Stomach (tissue), 9 donors: ENCODE measurements around the gene HMGN2. TPM values are rescaled to one million over a fixed set of nuclear protein-coding genes. Genes with fewer than 3 reads are reported as not detected.

ENCODE experiments used
- DNase-seq, 2 donors: peaks; one replicate each; pipeline versions ENCODE4 v3.0.0 to v3.0.0-alpha.2; 2013 to 2019
- H3K27ac ChIP-seq, 5 donors: fragments of 200-600 bp in 4 of 5; sonication (generic) in 4 of 5; one replicate each; pipeline ENCODE4 v1.5.1; 2013 to 2019; ENCODE audit warnings: mild to moderate bottlenecking in 1 of 5, moderate library complexity in 1 of 5
- H3K27me3 ChIP-seq, 3 donors: fragments of 200-600 bp; sonication (generic); one replicate each; pipeline ENCODE4 v1.5.1; 2017 to 2019; ENCODE audit warnings: mixed run types in 1 of 3
- H3K36me3 ChIP-seq, 4 donors: fragments of 200-600 bp; sonication (generic); 1 replicate in 3 of 4; 2 replicates in 1 of 4; pipeline ENCODE4 v1.5.1; 2016 to 2019
- H3K4me1 ChIP-seq, 4 donors: fragments of 200-600 bp; sonication (generic); one replicate each; pipeline ENCODE4 v1.5.1; 2016 to 2019
- H3K4me3 ChIP-seq, 4 donors: fragments of 200-600 bp; sonication (generic) in 3 of 4; one replicate each; pipeline ENCODE4 v1.5.1; 2016 to 2019; ENCODE audit warnings: mild to moderate bottlenecking in 1 of 4
- H3K9me3 ChIP-seq, 4 donors: fragments of 200-600 bp; sonication (generic); one replicate each; pipeline ENCODE4 v1.5.1; 2016 to 2019
- EP300 ChIP-seq: sonication (generic); formaldehyde crosslinking; IDR thresholded peaks from one replicate; pipeline ENCODE4 v1.6.1; 2017; ENCODE audit warnings: antibody characterized with exemption
- POLR2A ChIP-seq, 4 donors: fragments of 450-650 bp; IDR thresholded peaks; one replicate each; pipeline ENCODE4 v1.6.1; 2016; ENCODE audit warnings: antibody characterized with exemption in 4 of 4, control low read depth in 2 of 4, mild to moderate bottlenecking in 1 of 4, moderate library complexity in 1 of 4
- POLR2AphosphoS5 ChIP-seq, 3 donors: sonication (generic); formaldehyde crosslinking; IDR thresholded peaks; one replicate each; pipeline ENCODE4 v1.6.1; 2016; ENCODE audit warnings: antibody characterized with exemption in 3 of 3
- WGBS, 5 donors: extraction: QIAGEN DNeasy Blood & Tissue Kit in 3 of 5; methylation state at CpG; one replicate each; pipeline versions ENCODE4 v1.1.5 to v1.1.7; 2013 to 2018; 5-methylcytosine and 5-hydroxymethylcytosine counted together
- intact Hi-C: fragments of 100-400 bp; cut with DNase I; formaldehyde crosslinking; loops from one replicate; pipeline ENCODE4 v1.15.1; 2023; ENCODE audit warnings: low total_unique reads
- polyA plus RNA-seq, 3 donors: library from polyadenylated mRNA; stranded (reverse); fragments of 200-250 nt; gene quantifications; one replicate each; pipeline ENCODE4 v1.2.3, GENCODE V29; 2013
- total RNA-seq, 5 donors: library from RNA; depleted of rRNA; stranded (reverse); fragments of >200 nt; gene quantifications; one replicate each; pipeline versions ENCODE4 v1.1.0 to v1.2.3, GENCODE V29; 2014 to 2016
- TF ChIP-seq, protein P1 (sequence below), 7 experiments: fragments of 450-650 bp in 4 of 7; fragments of 200-600 bp in 3 of 7; sonication (generic) in 3 of 7; IDR thresholded peaks; one replicate each; pipeline ENCODE4 v1.5.1; 2016 to 2019; ENCODE audit warnings: antibody characterized with exemption in 7 of 7, control low read depth in 2 of 7, mild to moderate bottlenecking in 1 of 7
- donor health status: healthy with polysubstance abuse.
- donor health status: Bipolar disorder and iron deficiency.
- donor health status: healthy.

The HMGN2 gene
- total and polyA plus RNA-seq, 8 donors = 70.1 to 897 (median 445) TPM

- H3K27ac ChIP-seq = no peak overlapping the region
- H3K9me3 ChIP-seq = no peaks in the 10 kb centered on the region
- TF ChIP-seq, protein P1, sequence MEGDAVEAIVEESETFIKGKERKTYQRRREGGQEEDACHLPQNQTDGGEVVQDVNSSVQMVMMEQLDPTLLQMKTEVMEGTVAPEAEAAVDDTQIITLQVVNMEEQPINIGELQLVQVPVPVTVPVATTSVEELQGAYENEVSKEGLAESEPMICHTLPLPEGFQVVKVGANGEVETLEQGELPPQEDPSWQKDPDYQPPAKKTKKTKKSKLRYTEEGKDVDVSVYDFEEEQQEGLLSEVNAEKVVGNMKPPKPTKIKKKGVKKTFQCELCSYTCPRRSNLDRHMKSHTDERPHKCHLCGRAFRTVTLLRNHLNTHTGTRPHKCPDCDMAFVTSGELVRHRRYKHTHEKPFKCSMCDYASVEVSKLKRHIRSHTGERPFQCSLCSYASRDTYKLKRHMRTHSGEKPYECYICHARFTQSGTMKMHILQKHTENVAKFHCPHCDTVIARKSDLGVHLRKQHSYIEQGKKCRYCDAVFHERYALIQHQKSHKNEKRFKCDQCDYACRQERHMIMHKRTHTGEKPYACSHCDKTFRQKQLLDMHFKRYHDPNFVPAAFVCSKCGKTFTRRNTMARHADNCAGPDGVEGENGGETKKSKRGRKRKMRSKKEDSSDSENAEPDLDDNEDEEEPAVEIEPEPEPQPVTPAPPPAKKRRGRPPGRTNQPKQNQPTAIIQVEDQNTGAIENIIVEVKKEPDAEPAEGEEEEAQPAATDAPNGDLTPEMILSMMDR (IDR thresholded peaks at IDR 0.05) = no peak
- TF ChIP-seq EP300 (no peak), POLR2A (IDR thresholded peaks at IDR 0.05) (no peak), POLR2AphosphoS5 (IDR thresholded peaks at IDR 0.05) (no peak)
- intact Hi-C loops = no loop called here
- peaks cover 14 to 29% (median 24%) of the 10 kb centered on the region in 4 donors for H3K4me1 ChIP-seq
- H3K27me3 ChIP-seq = no peaks in the 10 kb centered on the region
- H3K36me3 ChIP-seq = peaks cover 17 to 66% (median 60%) of the 10 kb centered on the region in 4 donors
- H3K4me3 ChIP-seq = no peak overlapping the region
- no peak for DNase-seq
- 81 to 90% (median 82%) methylated on average over 4 of the region's 4 CpGs for WGBS, 5 donors
Observed at GRCh38 chr1:26476958-26477357, 4.7 kb downstream of the HMGN2 start.

GRCh38 chr1:26477446-26478152 is 5.4 kb downstream of the HMGN2 start:
- Histone ChIP-seq H3K36me3 (peaks cover 17 to 66% (median 60%) of the 10 kb centered on the region in 4 donors), H3K4me3 (no peak overlapping the region), H3K27me3 (no peaks in the 10 kb centered on the region), H3K9me3 (no peaks in the 10 kb centered on the region), H3K27ac (no peak overlapping the region), H3K4me1 (peaks cover 14 to 28% (median 22%) of the 10 kb centered on the region in 4 donors)
- TF ChIP-seq POLR2AphosphoS5 (IDR thresholded peaks at IDR 0.05) (no peak), EP300 (no peak), POLR2A (IDR thresholded peaks at IDR 0.05) (no peak)
- TF ChIP-seq, protein P1 (IDR thresholded peaks at IDR 0.05) = no peak
- WGBS, 5 donors = 77 to 89% (median 84%) methylated on average over 8 of the region's 8 CpGs
- intact Hi-C loops = no loop called here
- no peak for DNase-seq

DNA sequence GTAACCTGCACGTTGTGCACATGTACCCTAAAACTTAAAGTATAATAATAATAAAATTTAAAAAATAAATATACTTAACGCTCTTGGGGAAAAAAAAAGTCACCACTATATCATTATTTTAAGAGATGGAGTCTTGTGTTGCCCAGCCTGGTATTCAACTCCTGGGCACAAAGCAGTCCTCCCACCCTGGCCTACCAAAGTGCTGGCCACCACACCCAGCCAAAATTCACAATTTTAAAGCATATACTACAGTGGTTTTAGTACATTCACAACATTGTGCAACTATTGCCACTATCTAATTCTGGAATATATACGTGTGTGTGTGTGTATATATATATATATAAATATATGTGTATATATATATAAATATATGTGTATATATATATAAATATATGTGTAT is 5.9 kb downstream of the HMGN2 start:
- Histone ChIP-seq H3K36me3 (peaks cover 17 to 66% (median 60%) of the 10 kb centered on the region in 4 donors), H3K4me3 (no peak overlapping the region), H3K4me1 (peaks cover 14 to 27% (median 21%) of the 10 kb centered on the region in 4 donors), H3K27me3 (no peaks in the 10 kb centered on the region), H3K9me3 (no peaks in the 10 kb centered on the region), H3K27ac (no peak overlapping the region)
- no peak for DNase-seq
- WGBS, 5 donors = 78 to 87% (median 82%) methylated on average over 3 of the region's 3 CpGs
- intact Hi-C loops = no loop called here
- TF ChIP-seq, protein P1 (IDR thresholded peaks at IDR 0.05) = no peak
- TF ChIP-seq POLR2AphosphoS5 (IDR thresholded peaks at IDR 0.05) = no peak
- TF ChIP-seq POLR2A (IDR thresholded peaks at IDR 0.05) = no peak
- no peak for TF ChIP-seq EP300

DNA sequence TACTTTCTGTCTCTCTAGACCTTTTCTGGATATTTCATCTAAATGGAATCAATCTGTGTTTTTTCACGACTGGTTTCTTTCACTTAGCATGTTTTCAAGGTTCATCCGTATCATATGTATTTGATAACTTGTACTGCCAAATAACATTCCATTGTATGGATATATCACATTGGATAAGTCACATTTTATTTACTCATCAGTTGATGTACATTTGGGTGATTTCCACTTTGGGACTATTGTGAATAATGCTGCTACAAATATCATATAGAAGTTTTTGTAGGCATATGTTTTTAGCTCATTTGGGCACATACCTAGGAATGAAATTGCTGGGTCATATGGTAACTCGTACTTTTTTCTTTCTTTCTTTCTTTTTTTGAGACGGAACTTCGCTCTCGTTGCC is 6.7 kb downstream of the HMGN2 start:
- Histone ChIP-seq H3K27me3 (no peaks in the 10 kb centered on the region), H3K4me1 (peaks cover 6 to 19% (median 13%) of the 10 kb centered on the region in 4 donors), H3K36me3 (peaks cover 15 to 62% (median 54%) of the 10 kb centered on the region in 4 donors), H3K9me3 (no peaks in the 10 kb centered on the region), H3K27ac (no peak overlapping the region), H3K4me3 (no peak overlapping the region)
- 94 to 98% (median 98%) methylated on average over 6 of the region's 6 CpGs for WGBS, 5 donors
- intact Hi-C loops = no loop called here
- no peak for DNase-seq
- TF ChIP-seq, protein P1 (IDR thresholded peaks at IDR 0.05) = no peak
- TF ChIP-seq EP300 = no peak
- TF ChIP-seq POLR2A (IDR thresholded peaks at IDR 0.05) = no peak
- TF ChIP-seq POLR2AphosphoS5 (IDR thresholded peaks at IDR 0.05) = no peak
